B cell (primary cell): ENCODE data around the gene BET1L. TPM values are rescaled to one million over a fixed set of nuclear protein-coding genes. Genes with fewer than 3 reads are reported as not detected.

Experiments
- ATAC-seq: fragments of 200-7000 bp; cut with Tn5 transposase; one replicate; pipeline ENCODE4 v1.10.0; 2021; ENCODE audit warnings: low read depth, mild to moderate bottlenecking, moderate number of reproducible peaks, moderate library complexity
- CTCF ChIA-PET: fragments of 350-600 bp; sonication (Branson Sonifier 250); formaldehyde crosslinking; loops from one replicate; lab custom pipeline; 2021; ENCODE audit warnings: antibody characterized with exemption, inconsistent platforms; lab: Charles Lee
- POLR2A ChIA-PET: fragments of 350-600 bp; sonication (Branson Sonifier 250); formaldehyde crosslinking; loops from one replicate; lab custom pipeline; 2021; ENCODE audit warnings: antibody characterized with exemption; lab: Charles Lee
- DNase-seq: peaks from one replicate; pipeline ENCODE4 v3.0.0; 2013
- H2AFZ ChIP-seq: 2 replicates; pipeline ENCODE4 v1.6.1; 2012; ENCODE audit warnings: mild to moderate bottlenecking, low read depth, low read length; ENCODE audit not compliant: insufficient read depth, poor library complexity, severe bottlenecking
- H3K27ac ChIP-seq, 2 donors: 1 replicate in 1 of 2; 2 replicates in 1 of 2; pipeline ENCODE4 v1.5.1; 2012 to 2013; ENCODE audit warnings: low read length in 2 of 2, mild to moderate bottlenecking in 2 of 2, moderate library complexity in 1 of 2
- H3K27me3 ChIP-seq, 4 experiments: fragments of 200-600 bp in 1 of 4; sonication (generic) in 1 of 4; replicated peaks in 1 of 4; 1 replicate in 2 of 4; 2 replicates in 2 of 4; pipeline versions ENCODE4 v1.6.1 to v1.7.0; 2013 to 2016; ENCODE audit warnings: low read length in 3 of 4, mild to moderate bottlenecking in 2 of 4, mixed read lengths in 1 of 4, moderate library complexity in 1 of 4; ENCODE audit not compliant: insufficient read depth in 4 of 4, control insufficient read depth in 3 of 4; ENCODE audit errors: control extremely low read depth in 1 of 4
- H3K36me3 ChIP-seq, 2 experiments: replicated peaks in 1 of 2; 1 replicate in 1 of 2; 2 replicates in 1 of 2; pipeline versions ENCODE4 v1.6.1 to v1.7.1; 2013; ENCODE audit warnings: low read length in 1 of 2; ENCODE audit not compliant: insufficient read depth in 2 of 2, control insufficient read depth in 1 of 2; ENCODE audit errors: control extremely low read depth in 1 of 2, extremely low read depth in 1 of 2
- H3K4me1 ChIP-seq, 2 donors: fragments of 200-600 bp in 1 of 2; sonication (generic) in 1 of 2; 1 replicate in 1 of 2; 2 replicates in 1 of 2; pipeline versions ENCODE4 v1.5.1 to v1.6.1; 2013 to 2017; ENCODE audit warnings: low read length in 2 of 2; ENCODE audit not compliant: control insufficient read depth in 2 of 2, insufficient read depth in 2 of 2
- H3K4me2 ChIP-seq: replicated peaks from 2 replicates; pipeline ENCODE3; 2012; ENCODE audit warnings: mild to moderate bottlenecking, low read depth, low read length; ENCODE audit not compliant: poor library complexity, severe bottlenecking
- H3K4me3 ChIP-seq, 5 experiments: fragments of 200-600 bp in 1 of 5; sonication (generic) in 1 of 5; 1 replicate in 3 of 5; 2 replicates in 2 of 5; pipeline versions ENCODE4 v1.5.1 to v1.7.0; 2011 to 2016; ENCODE audit warnings: low read length in 4 of 5, mild to moderate bottlenecking in 4 of 5, low read depth in 2 of 5, control low read depth in 1 of 5, moderate library complexity in 1 of 5; ENCODE audit not compliant: insufficient read depth in 1 of 5; ENCODE audit errors: control extremely low read depth in 1 of 5, extremely low read depth in 1 of 5
- H3K79me2 ChIP-seq: fragments of 200-600 bp; sonication (generic); one replicate; pipeline ENCODE4 v1.6.0; 2016; ENCODE audit warnings: low read length; ENCODE audit not compliant: control insufficient read depth, insufficient read depth
- H3K9ac ChIP-seq: fragments of 200-600 bp; sonication (generic); 2 replicates; pipeline ENCODE4 v1.6.1; 2017; ENCODE audit warnings: mild to moderate bottlenecking, low read length, moderate library complexity
- H3K9me3 ChIP-seq, 3 donors: one replicate each; pipeline versions ENCODE4 v1.6.1 to v1.7.1; 2013; ENCODE audit warnings: low read length in 2 of 3; ENCODE audit not compliant: control insufficient read depth in 2 of 3, insufficient read depth in 1 of 3; ENCODE audit errors: control extremely low read depth in 1 of 3
- H4K20me1 ChIP-seq: 2 replicates; pipeline ENCODE4 v1.6.0; 2012; ENCODE audit warnings: mild to moderate bottlenecking, low read length; ENCODE audit not compliant: insufficient read depth, control insufficient read depth, poor library complexity, severe bottlenecking
- H3K27ac Mint-ChIP-seq: one replicate; pipeline ENCODE4 v1.8.0; 2021; ENCODE audit warnings: mixed read lengths
- H3K27me3 Mint-ChIP-seq: one replicate; pipeline ENCODE4 v1.8.0; 2021; ENCODE audit warnings: mixed read lengths
- H3K4me1 Mint-ChIP-seq: one replicate; pipeline ENCODE4 v1.8.0; 2021; ENCODE audit warnings: mixed read lengths
- H3K4me3 Mint-ChIP-seq: one replicate; pipeline ENCODE4 v1.8.0; 2021; ENCODE audit warnings: mixed read lengths
- H3K9me3 Mint-ChIP-seq: one replicate; pipeline ENCODE4 v1.8.0; 2022; ENCODE audit warnings: mixed read lengths; ENCODE audit not compliant: insufficient read depth
- CTCF ChIP-seq: fragments of 200-600 bp; IDR thresholded peaks from one replicate; pipeline ENCODE4 v1.8.0; 2022; ENCODE audit warnings: antibody characterized with exemption, mild to moderate bottlenecking
- EZH2 ChIP-seq: IDR thresholded peaks from 2 replicates; pipeline ENCODE4 v1.6.1; 2012; ENCODE audit warnings: borderline replicate concordance, low read depth, mild to moderate bottlenecking, moderate library complexity, low read length; ENCODE audit not compliant: insufficient read depth, poor library complexity, severe bottlenecking
- WGBS: methylation state at CpG from one replicate; pipeline ENCODE4 v1.1.5; 2013; ENCODE audit warnings: missing lambda C conversion rate; ENCODE audit not compliant: insufficient coverage; 5-methylcytosine and 5-hydroxymethylcytosine counted together
- intact Hi-C: fragments of 100-400 bp; cut with micrococcal nuclease; formaldehyde crosslinking; loops from one replicate; pipeline ENCODE4 v1.10.0; 2022
- polyA plus RNA-seq: library from polyadenylated mRNA; depleted of rRNA; stranded (reverse); fragments of >200 nt; gene quantifications from 2 replicates; pipeline ENCODE4 v1.2.3, GENCODE V29; 2012
- total RNA-seq, 2 donors: library from RNA; stranded (reverse); fragments of 120-200 nt in 1 of 2; gene quantifications; 1 replicate in 1 of 2; 2 replicates in 1 of 2; pipeline versions ENCODE4 v1.2.3 to v1.2.4, GENCODE V29; 2013 to 2022

Gene BET1L
- total and polyA plus RNA-seq, 2 donors (not counting 1 experiment from before 2014, with no cell fraction given), result 49.3 to 69.1 TPM

- no peak overlapping the region for H2AFZ ChIP-seq
- Mint-ChIP-seq H3K4me3 (peak overlapping the region; percentile 26), H3K27me3 (no peaks in the 10 kb centered on the region), H3K9me3 (no peaks in the 10 kb centered on the region), H3K4me1 (peaks cover 30% of the 10 kb centered on the region), H3K27ac (peak overlapping the region; percentile 50)
- H3K27ac ChIP-seq, result no peak overlapping the region
- H3K27me3 ChIP-seq, result no peaks in the 10 kb centered on the region
- H4K20me1 ChIP-seq, result no peaks in the 10 kb centered on the region
- no peak overlapping the region for H3K4me3 ChIP-seq
- H3K79me2 ChIP-seq, result no peaks in the 10 kb centered on the region
- no peaks in the 10 kb centered on the region for H3K9me3 ChIP-seq
- CTCF ChIA-PET, result interaction anchor here (1.1 kb wide), 1 partner anchor 18 kb away, joined by 3 read pairs; no protein-coding TSS in a partner anchor
- H3K4me2 ChIP-seq, result no peak overlapping the region
- peaks cover 0 to 27% of the 10 kb centered on the region in 2 experiments for H3K36me3 ChIP-seq
- peaks cover 17 to 24% of the 10 kb centered on the region in 2 donors for H3K4me1 ChIP-seq
- intact Hi-C loops, result no loop called here
- DNase-seq, result no peak
- TF ChIP-seq EZH2 (no peak), CTCF (no peak)
- ATAC-seq, result no peak
- no peak overlapping the region for H3K9ac ChIP-seq
- POLR2A ChIA-PET, result no interaction called here
- 100% methylated on average over 2 of the region's 2 CpGs for WGBS
Observed at GRCh38 chr11:255816-256215, 48.6 kb upstream of the BET1L start.

GRCh38 chr11:255176-255575, 48.0 kb upstream of the BET1L start:
- H3K9ac ChIP-seq, result no peak overlapping the region

More at GRCh38 chr11:255176-255575, 48.0 kb upstream of the BET1L start:
- Histone ChIP-seq H4K20me1 (no peaks in the 10 kb centered on the region), H3K9me3 (no peaks in the 10 kb centered on the region), H3K4me1 (peaks cover 17 to 27% of the 10 kb centered on the region in 2 donors), H3K4me3 (no peak overlapping the region), H3K36me3 (peaks cover 0 to 32% of the 10 kb centered on the region in 2 experiments), H3K27ac (no peak overlapping the region), H3K79me2 (no peaks in the 10 kb centered on the region), H3K4me2 (no peak overlapping the region), H2AFZ (no peak overlapping the region), H3K27me3 (no peaks in the 10 kb centered on the region)
- ATAC-seq (no peak), DNase-seq (no peak)
- Mint-ChIP-seq H3K27me3 (no peaks in the 10 kb centered on the region), H3K9me3 (no peaks in the 10 kb centered on the region), H3K4me3 (no peak overlapping the region), H3K4me1 (peaks cover 31% of the 10 kb centered on the region), H3K27ac (no peak overlapping the region)
- TF ChIP-seq CTCF (no peak), EZH2 (no peak)
- WGBS, result no CpG with 5 or more reads among the region's 3 CpGs
- ChIA-PET POLR2A (interaction anchor here (1.6 kb wide), 1 partner anchor 99 kb away, joined by 3 read pairs; no protein-coding TSS in a partner anchor), CTCF (interaction anchor here (1.1 to 2.1 kb wide), 3 partner anchors 14 to 57 kb away, joined by 3 to 4 read pairs (median 3); no protein-coding TSS in a partner anchor)
- intact Hi-C loops, result no loop called here
